Upper lobe of right lung (tissue), 1 donor: ENCODE results near the gene FTHL17. TPM values are rescaled to one million over a fixed set of nuclear protein-coding genes. Genes with fewer than 3 reads are reported as not detected.

Experiments used
- total RNA-seq: library from RNA; stranded (reverse); fragmentation: NEBNext Ultra II Directional; extraction: Animal tissue kit (Norgen Biotek cat#: 25700); gene quantifications from one replicate; pipeline ENCODE4 v1.2.1, GENCODE V29; 2021
- donor health status: DM: no; HTN: yes; CAD: no; lungs with severe emphysema.

FTHL17 gene
- total RNA-seq, 1 donor from 2014 or later = not detected

Other genes starting within 250 kb of the FTHL17 start
- 21.9 TPM for gene TAB3, start 182.8 kb downstream of the FTHL17 start, total RNA-seq